ENCODE results near the gene PSMA5. TPM values are rescaled to one million over a fixed set of nuclear protein-coding genes. Genes with fewer than 3 reads are reported as not detected.

The PSMA5 gene
- total RNA-seq, 2 experiments from 2014 or later, result 53.3 to 152 TPM

- Histone ChIP-seq H3K79me2 (ENCODE audit: insufficient read depth, low read depth, low read length) (peaks cover 7% of the 10 kb centered on the region; the same call in 1 of the 2 replicates), H3K36me3 (ENCODE audit: insufficient read depth, low read length) (peaks cover 100% of the 10 kb centered on the region), H2AFZ (ENCODE audit: low read length) (no peak overlapping the region), H3K27ac (ENCODE audit: low read depth, low read length, poor library complexity, severe bottlenecking) (no peak overlapping the region), H3K4me3 (ENCODE audit: low read depth, low read length, poor library complexity, severe bottlenecking) (no peak overlapping the region), H3K4me1 (ENCODE audit: insufficient read depth, low read length, poor library complexity, severe bottlenecking) (no peaks in the 10 kb centered on the region), H3K9me2 (ENCODE audit: insufficient read depth, low read length) (no peaks in the 10 kb centered on the region), H4K20me1 (ENCODE audit: insufficient read depth, low read length) (peaks cover 6% of the 10 kb centered on the region; the same call in 1 of the 2 replicates), H3K4me2 (ENCODE audit: low read length) (no peak overlapping the region), H3K9me3 (ENCODE audit: low read length) (no peaks in the 10 kb centered on the region)
- ChIA-PET CTCF (ENCODE audit: unreplicated experiment) (no interaction called here), POLR2A (interaction anchor here (0.6 to 1.5 kb wide), 4 partner anchors 9 to 168 kb away, joined by 3 to 4 read pairs (median 4); no protein-coding TSS in a partner anchor)
- no peak for DNase-seq (ENCODE audit: low spot score)
- intact Hi-C loops (cut with micrococcal nuclease; ENCODE audit: unreplicated experiment), result no loop called here
- no TSS peak for BruUV-seq (replicated peaks)
- TF ChIP-seq CTCF (conservative IDR thresholded peaks at IDR 0.05; ENCODE audit: low read length) (no peak), EZH2phosphoT487 (IDR thresholded peaks at IDR 0.05; ENCODE audit: borderline replicate concordance, low read depth, low read length) (no peak)
These were observed 13.7 kb downstream of the PSMA5 start for GRCh38 chr1:109412551-109412950.

DNA sequence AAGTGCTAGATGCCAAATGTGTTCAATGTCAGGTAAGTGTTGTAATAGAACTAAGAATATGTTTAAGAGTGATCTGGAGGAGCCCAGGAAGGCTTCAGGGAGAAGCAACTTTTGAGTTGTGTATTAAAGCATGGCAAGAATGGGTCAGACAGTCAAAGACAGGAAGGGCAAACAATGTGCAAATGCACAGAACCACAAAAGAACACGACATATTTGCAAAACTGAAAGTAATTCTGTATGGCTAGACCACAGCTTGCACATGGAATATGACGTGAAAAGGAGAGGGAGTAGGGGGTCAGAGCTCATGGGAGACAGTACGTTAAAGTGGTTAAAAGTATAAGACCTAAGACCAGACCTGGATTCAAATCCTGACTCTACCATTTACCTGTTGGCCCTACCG lies 21.4 kb downstream of the PSMA5 start:
- intact Hi-C loops (cut with micrococcal nuclease; ENCODE audit: unreplicated experiment), result no loop called here
- no peak overlapping the region for H3K27ac ChIP-seq (ENCODE audit: low read depth, low read length, poor library complexity, severe bottlenecking)
- CTCF ChIA-PET (ENCODE audit: unreplicated experiment), result no interaction called here

More for the DNA sequence above, 21.4 kb downstream of the PSMA5 start:
- no peak for TF ChIP-seq EZH2phosphoT487 (IDR thresholded peaks at IDR 0.05; ENCODE audit: borderline replicate concordance, low read depth, low read length)
- no peak for TF ChIP-seq CTCF (conservative IDR thresholded peaks at IDR 0.05; ENCODE audit: low read length)
- Histone ChIP-seq H3K4me3 (ENCODE audit: low read depth, low read length, poor library complexity, severe bottlenecking) (no peak overlapping the region), H3K36me3 (ENCODE audit: insufficient read depth, low read length) (peaks cover 97% of the 10 kb centered on the region), H3K9me2 (ENCODE audit: insufficient read depth, low read length) (no peaks in the 10 kb centered on the region), H3K4me2 (ENCODE audit: low read length) (no peak overlapping the region), H3K4me1 (ENCODE audit: insufficient read depth, low read length, poor library complexity, severe bottlenecking) (peaks cover 9% of the 10 kb centered on the region), H4K20me1 (ENCODE audit: insufficient read depth, low read length) (no peaks in the 10 kb centered on the region), H3K9me3 (ENCODE audit: low read length) (no peaks in the 10 kb centered on the region), H3K79me2 (ENCODE audit: insufficient read depth, low read depth, low read length) (peaks cover 7% of the 10 kb centered on the region; the same call in 1 of the 2 replicates), H2AFZ (ENCODE audit: low read length) (no peak overlapping the region)
- no peak for DNase-seq (ENCODE audit: low spot score)
- POLR2A ChIA-PET, result no interaction called here
- no TSS peak for BruUV-seq (replicated peaks)

Measured in OCI-LY7 (cell line).